ENCODE data around the gene CRHR1.

Gene CRHR1

DNA sequence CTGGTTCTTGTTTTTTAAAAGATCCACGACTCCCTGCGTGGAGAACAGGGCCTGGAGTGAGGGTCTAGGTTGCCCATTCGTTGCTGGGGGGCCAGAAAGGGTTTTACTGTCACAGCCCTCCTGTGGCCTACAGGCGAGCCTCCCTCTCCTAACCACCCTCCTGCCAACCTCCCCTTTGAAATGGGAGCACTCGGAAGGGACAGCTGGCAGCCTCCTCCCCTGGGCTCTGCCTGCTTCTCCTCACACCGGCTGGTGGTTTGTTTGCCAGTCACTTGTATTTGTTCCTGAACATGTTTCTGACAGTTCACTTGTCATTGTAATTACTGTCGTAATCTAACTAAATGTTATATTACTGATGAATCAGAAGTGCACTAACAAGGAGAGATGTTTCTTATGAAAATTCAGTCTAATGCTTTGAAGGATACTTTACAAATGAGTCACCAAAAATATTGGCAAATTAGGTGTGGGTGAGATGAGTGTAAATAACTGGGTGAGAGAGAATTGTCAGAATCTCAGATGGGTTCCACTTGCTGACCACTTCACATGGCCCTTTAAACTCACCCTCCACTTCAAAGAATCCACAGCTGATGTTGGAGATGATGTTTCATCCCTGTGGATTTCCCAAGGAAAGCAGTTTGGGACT is 57.9 kb downstream of the CRHR1 start:
- no peak overlapping the region for H3K4me3 ChIP-seq (ENCODE audit: low read depth in 1 of 2, low read length in 2 of 2)
- no peaks in the 10 kb centered on the region for H3K9me3 ChIP-seq (ENCODE audit: low read length)
- no peaks in the 10 kb centered on the region for H3K4me1 ChIP-seq (ENCODE audit: insufficient read depth, low read length)
- no peak overlapping the region for H3K27ac ChIP-seq (ENCODE audit: low read depth, low read length)
- no peak overlapping the region for H3K9ac ChIP-seq (ENCODE audit: low read length)
- peaks cover 0 to 4% of the 10 kb centered on the region in 2 donors for H3K27me3 ChIP-seq (ENCODE audit: control insufficient read depth in 1 of 2, insufficient read depth in 2 of 2, low read length in 2 of 2)
- H3K36me3 ChIP-seq (ENCODE audit: insufficient read depth, low read length) = no peaks in the 10 kb centered on the region

DNA sequence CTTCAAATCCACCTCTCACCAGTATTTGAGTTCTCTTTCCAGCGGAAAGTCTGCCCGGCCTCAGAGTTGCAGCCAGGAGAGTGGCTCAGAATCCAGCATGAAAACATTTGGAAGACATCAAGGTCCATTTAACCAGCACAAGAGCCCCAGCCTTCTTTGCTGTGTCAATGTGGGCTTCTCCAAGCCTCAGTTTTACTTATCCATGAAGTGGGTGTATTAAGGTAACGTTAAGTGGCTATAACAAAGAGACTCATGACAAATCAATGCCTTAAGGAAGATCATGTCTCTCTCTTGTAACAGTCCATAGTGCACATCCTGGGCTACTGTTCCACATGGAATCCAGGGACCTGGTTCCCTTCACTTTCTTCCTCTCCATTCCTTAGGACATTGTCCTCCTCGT is 59.6 kb downstream of the CRHR1 start:
- Histone ChIP-seq H3K4me3 (ENCODE audit: low read depth in 1 of 2, low read length in 2 of 2) (no peak overlapping the region), H3K4me1 (ENCODE audit: insufficient read depth, low read length) (no peaks in the 10 kb centered on the region), H3K36me3 (ENCODE audit: insufficient read depth, low read length) (no peaks in the 10 kb centered on the region), H3K9ac (ENCODE audit: low read length) (no peak overlapping the region), H3K9me3 (ENCODE audit: low read length) (no peaks in the 10 kb centered on the region), H3K27ac (ENCODE audit: low read depth, low read length) (no peak overlapping the region), H3K27me3 (ENCODE audit: control insufficient read depth in 1 of 2, insufficient read depth in 2 of 2, low read length in 2 of 2) (no peaks in the 10 kb centered on the region)

DNA sequence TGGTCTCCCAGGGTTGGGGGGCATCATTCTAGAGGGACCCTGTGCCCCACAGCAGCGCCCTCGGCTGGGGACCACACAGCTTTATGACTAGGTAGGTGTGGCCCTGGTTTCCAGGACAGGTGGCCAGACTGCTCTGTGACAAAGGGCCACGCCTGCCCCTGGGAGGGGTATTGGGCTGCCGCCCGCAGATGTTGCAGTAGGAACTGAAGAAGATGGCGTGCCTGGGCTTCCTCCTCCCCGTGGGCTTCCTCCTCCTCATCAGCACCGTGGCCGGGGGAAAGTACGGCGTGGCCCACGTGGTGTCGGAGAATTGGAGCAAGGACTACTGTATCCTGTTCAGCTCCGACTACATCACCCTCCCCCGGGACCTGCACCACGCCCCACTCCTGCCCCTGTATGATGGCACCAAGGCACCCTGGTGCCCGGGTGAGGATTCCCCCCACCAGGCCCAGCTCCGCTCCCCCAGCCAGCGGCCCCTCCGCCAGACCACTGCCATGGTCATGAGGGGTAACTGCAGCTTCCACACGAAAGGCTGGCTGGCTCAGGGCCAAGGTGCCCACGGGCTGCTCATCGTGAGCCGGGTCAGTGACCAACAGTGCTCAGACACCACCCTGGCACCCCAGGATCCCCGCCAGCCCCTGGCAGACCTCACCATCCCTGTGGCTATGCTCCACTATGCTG is 60.7 kb downstream of the CRHR1 start, which contains the start of gene SPPL2C:
SPPL2C (plus strand) TSS at position 187 of the 681 bp plus-strand sequence; CDS start at position 213, 26 bp downstream.
- H3K9me3 ChIP-seq (ENCODE audit: low read length) = no peaks in the 10 kb centered on the region
- no peak within 1 kb of the TSS for H3K27ac ChIP-seq (ENCODE audit: low read depth, low read length)
- H3K4me3 ChIP-seq (ENCODE audit: low read depth in 1 of 2, low read length in 2 of 2) = no peak within 1 kb of the TSS
- no peak within 1 kb of the TSS for H3K9ac ChIP-seq (ENCODE audit: low read length)
- no peaks in the 10 kb centered on the region for H3K36me3 ChIP-seq (ENCODE audit: insufficient read depth, low read length)
- no peaks in the 10 kb centered on the region for H3K4me1 ChIP-seq (ENCODE audit: insufficient read depth, low read length)
- peaks cover 0 to 2% of the 10 kb centered on the region in 2 donors for H3K27me3 ChIP-seq (ENCODE audit: control insufficient read depth in 1 of 2, insufficient read depth in 2 of 2, low read length in 2 of 2)

DNA sequence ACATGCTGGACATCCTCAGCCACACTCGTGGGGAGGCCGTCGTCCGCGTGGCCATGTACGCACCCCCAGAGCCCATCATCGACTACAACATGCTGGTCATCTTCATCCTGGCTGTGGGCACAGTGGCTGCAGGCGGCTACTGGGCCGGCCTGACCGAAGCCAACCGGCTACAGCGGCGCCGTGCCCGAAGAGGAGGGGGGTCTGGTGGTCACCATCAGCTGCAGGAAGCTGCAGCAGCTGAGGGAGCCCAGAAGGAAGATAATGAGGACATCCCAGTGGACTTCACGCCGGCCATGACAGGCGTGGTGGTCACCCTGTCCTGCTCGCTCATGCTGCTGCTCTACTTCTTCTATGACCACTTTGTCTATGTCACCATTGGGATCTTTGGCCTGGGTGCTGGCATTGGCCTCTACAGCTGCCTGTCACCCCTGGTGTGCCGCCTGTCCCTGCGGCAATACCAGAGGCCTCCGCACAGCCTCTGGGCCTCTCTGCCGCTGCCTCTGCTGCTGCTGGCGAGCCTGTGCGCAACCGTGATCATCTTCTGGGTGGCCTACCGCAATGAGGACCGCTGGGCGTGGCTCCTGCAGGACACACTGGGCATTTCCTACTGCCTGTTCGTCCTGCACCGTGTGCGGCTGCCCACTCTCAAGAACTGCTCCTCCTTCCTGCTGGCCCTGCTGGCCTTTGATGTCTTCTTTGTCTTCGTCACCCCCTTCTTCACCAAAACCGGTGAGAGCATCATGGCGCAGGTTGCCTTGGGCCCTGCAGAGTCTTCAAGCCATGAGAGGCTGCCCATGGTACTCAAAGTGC is 61.5 kb downstream of the CRHR1 start:
- Histone ChIP-seq H3K9me3 (ENCODE audit: low read length) (no peaks in the 10 kb centered on the region), H3K36me3 (ENCODE audit: insufficient read depth, low read length) (no peaks in the 10 kb centered on the region), H3K27me3 (ENCODE audit: control insufficient read depth in 1 of 2, insufficient read depth in 2 of 2, low read length in 2 of 2) (peaks cover 0 to 4% of the 10 kb centered on the region in 2 donors), H3K4me3 (ENCODE audit: low read depth in 1 of 2, low read length in 2 of 2) (no peak overlapping the region), H3K9ac (ENCODE audit: low read length) (no peak overlapping the region), H3K27ac (ENCODE audit: low read depth, low read length) (no peak overlapping the region), H3K4me1 (ENCODE audit: insufficient read depth, low read length) (no peaks in the 10 kb centered on the region)

GRCh38 chr17:45846223-45846622 is 62.1 kb downstream of the CRHR1 start:
- Histone ChIP-seq H3K4me3 (ENCODE audit: low read depth in 1 of 2, low read length in 2 of 2) (no peak overlapping the region), H3K27ac (ENCODE audit: low read depth, low read length) (no peak overlapping the region), H3K36me3 (ENCODE audit: insufficient read depth, low read length) (no peaks in the 10 kb centered on the region), H3K9me3 (ENCODE audit: low read length) (no peaks in the 10 kb centered on the region), H3K9ac (ENCODE audit: low read length) (no peak overlapping the region), H3K4me1 (ENCODE audit: insufficient read depth, low read length) (no peaks in the 10 kb centered on the region), H3K27me3 (ENCODE audit: control insufficient read depth in 1 of 2, insufficient read depth in 2 of 2, low read length in 2 of 2) (peaks cover 0 to 8% of the 10 kb centered on the region in 2 donors)

- H3K27me3 ChIP-seq (ENCODE audit: control insufficient read depth in 1 of 2, insufficient read depth in 2 of 2, low read length in 2 of 2) = peaks cover 0 to 9% of the 10 kb centered on the region in 2 donors
Observed at GRCh38 chr17:45846646-45847045, 62.5 kb downstream of the CRHR1 start.

DNA sequence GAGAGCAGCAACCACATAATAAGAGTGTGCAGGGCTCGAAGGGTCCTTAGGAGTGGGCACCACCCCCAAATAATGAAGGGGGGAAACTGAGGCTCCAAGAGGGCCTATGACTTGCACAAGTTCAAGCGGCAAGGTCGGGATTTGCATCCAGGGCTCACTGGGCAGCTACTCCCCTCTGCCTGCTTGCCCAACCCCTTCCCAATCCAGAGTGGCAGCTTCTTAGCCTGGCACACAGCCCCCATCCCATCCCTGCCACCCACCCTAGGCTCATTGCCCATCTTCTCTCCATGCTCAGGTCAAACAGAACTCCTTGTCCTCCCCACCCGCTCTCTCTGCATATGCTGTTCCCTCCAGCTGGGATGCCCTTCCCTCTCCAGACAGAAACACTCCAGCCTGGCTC is 63.0 kb downstream of the CRHR1 start:
- no peak overlapping the region for H3K27ac ChIP-seq (ENCODE audit: low read depth, low read length)
- no peak overlapping the region for H3K4me3 ChIP-seq (ENCODE audit: low read depth in 1 of 2, low read length in 2 of 2)
- peaks cover 0 to 14% of the 10 kb centered on the region in 2 donors for H3K27me3 ChIP-seq (ENCODE audit: control insufficient read depth in 1 of 2, insufficient read depth in 2 of 2, low read length in 2 of 2)
- H3K9me3 ChIP-seq (ENCODE audit: low read length) = no peaks in the 10 kb centered on the region
- no peak overlapping the region for H3K9ac ChIP-seq (ENCODE audit: low read length)
- H3K4me1 ChIP-seq (ENCODE audit: insufficient read depth, low read length) = no peaks in the 10 kb centered on the region
- no peaks in the 10 kb centered on the region for H3K36me3 ChIP-seq (ENCODE audit: insufficient read depth, low read length)

More at GRCh38 chr17:45846646-45847045, 62.5 kb downstream of the CRHR1 start:
- Histone ChIP-seq H3K36me3 (ENCODE audit: insufficient read depth, low read length) (no peaks in the 10 kb centered on the region), H3K27ac (ENCODE audit: low read depth, low read length) (no peak overlapping the region), H3K4me3 (ENCODE audit: low read depth in 1 of 2, low read length in 2 of 2) (no peak overlapping the region), H3K9ac (ENCODE audit: low read length) (no peak overlapping the region), H3K4me1 (ENCODE audit: insufficient read depth, low read length) (no peaks in the 10 kb centered on the region), H3K9me3 (ENCODE audit: low read length) (no peaks in the 10 kb centered on the region)

- Histone ChIP-seq H3K9ac (ENCODE audit: low read length) (no peak overlapping the region), H3K27me3 (ENCODE audit: control insufficient read depth in 1 of 2, insufficient read depth in 2 of 2, low read length in 2 of 2) (peaks cover 0 to 17% of the 10 kb centered on the region in 2 donors)
Observed at GRCh38 chr17:45847747-45848146, 63.6 kb downstream of the CRHR1 start.

DNA sequence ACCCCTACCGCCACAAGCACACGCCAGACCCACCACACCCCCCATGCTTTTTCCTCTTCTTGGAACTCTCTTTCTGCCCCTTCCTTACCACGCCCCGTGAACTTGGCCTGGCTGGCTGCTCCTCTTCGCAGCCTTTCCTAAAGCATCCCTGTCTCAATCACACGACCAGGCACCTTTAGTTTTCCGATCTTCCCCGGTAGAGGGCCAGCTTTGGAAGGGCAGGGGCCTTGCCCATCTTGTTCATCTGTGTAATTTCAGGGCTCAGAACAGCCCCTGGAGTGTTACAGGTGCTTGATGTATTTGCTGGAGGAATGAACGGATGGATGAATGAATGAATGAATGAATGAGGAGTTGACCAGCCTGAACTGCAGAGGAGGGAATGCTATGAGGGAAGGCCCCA is 64.3 kb downstream of the CRHR1 start:
- no peaks in the 10 kb centered on the region for H3K36me3 ChIP-seq (ENCODE audit: insufficient read depth, low read length)
- H3K4me1 ChIP-seq (ENCODE audit: insufficient read depth, low read length) = no peaks in the 10 kb centered on the region
- no peak overlapping the region for H3K9ac ChIP-seq (ENCODE audit: low read length)
- H3K27ac ChIP-seq (ENCODE audit: low read depth, low read length) = no peak overlapping the region
- H3K27me3 ChIP-seq (ENCODE audit: control insufficient read depth in 1 of 2, insufficient read depth in 2 of 2, low read length in 2 of 2) = peaks cover 0 to 17% of the 10 kb centered on the region in 2 donors
- H3K9me3 ChIP-seq (ENCODE audit: low read length) = no peaks in the 10 kb centered on the region
- H3K4me3 ChIP-seq (ENCODE audit: low read depth in 1 of 2, low read length in 2 of 2) = no peak overlapping the region

More at GRCh38 chr17:45847747-45848146, 63.6 kb downstream of the CRHR1 start:
- Histone ChIP-seq H3K4me3 (ENCODE audit: low read depth in 1 of 2, low read length in 2 of 2) (no peak overlapping the region), H3K9me3 (ENCODE audit: low read length) (no peaks in the 10 kb centered on the region), H3K4me1 (ENCODE audit: insufficient read depth, low read length) (no peaks in the 10 kb centered on the region), H3K36me3 (ENCODE audit: insufficient read depth, low read length) (no peaks in the 10 kb centered on the region), H3K27ac (ENCODE audit: low read depth, low read length) (no peak overlapping the region)

GRCh38 chr17:45848868-45849535 is 64.9 kb downstream of the CRHR1 start:
- H3K27ac ChIP-seq (ENCODE audit: low read depth, low read length) = no peak overlapping the region
- H3K27me3 ChIP-seq (ENCODE audit: control insufficient read depth in 1 of 2, insufficient read depth in 2 of 2, low read length in 2 of 2) = peaks cover 0 to 17% of the 10 kb centered on the region in 2 donors
- no peak overlapping the region for H3K9ac ChIP-seq (ENCODE audit: low read length)

GRCh38 chr17:45849536-45849990 is 65.4 kb downstream of the CRHR1 start:
- Histone ChIP-seq H3K4me1 (ENCODE audit: insufficient read depth, low read length) (no peaks in the 10 kb centered on the region), H3K27ac (ENCODE audit: low read depth, low read length) (no peak overlapping the region), H3K27me3 (ENCODE audit: control insufficient read depth in 1 of 2, insufficient read depth in 2 of 2, low read length in 2 of 2) (peaks cover 0 to 17% of the 10 kb centered on the region in 2 donors), H3K9ac (ENCODE audit: low read length) (no peak overlapping the region), H3K4me3 (ENCODE audit: low read depth in 1 of 2, low read length in 2 of 2) (no peak overlapping the region), H3K36me3 (ENCODE audit: insufficient read depth, low read length) (no peaks in the 10 kb centered on the region), H3K9me3 (ENCODE audit: low read length) (no peaks in the 10 kb centered on the region)

More at GRCh38 chr17:45848868-45849535, 64.9 kb downstream of the CRHR1 start:
- no peaks in the 10 kb centered on the region for H3K9me3 ChIP-seq (ENCODE audit: low read length)
- H3K36me3 ChIP-seq (ENCODE audit: insufficient read depth, low read length) = no peaks in the 10 kb centered on the region
- no peaks in the 10 kb centered on the region for H3K4me1 ChIP-seq (ENCODE audit: insufficient read depth, low read length)
- H3K4me3 ChIP-seq (ENCODE audit: low read depth in 1 of 2, low read length in 2 of 2) = no peak overlapping the region

Measured in muscle layer of colon (tissue), 2 donors.